WTC11 (cell line): ENCODE results near the gene ATP13A1.

Source experiments
- TF ChIP-seq, protein P1 (sequence below): sonication (generic); formaldehyde crosslinking; IDR thresholded peaks from 2 replicates; pipeline ENCODE4 v1.8.0; 2022; ENCODE audit warnings: mild to moderate bottlenecking, missing genetic modification reagents
- TF ChIP-seq, protein P2 (sequence below): fragments of 200-600 bp; IDR thresholded peaks from 2 replicates; pipeline ENCODE4 v1.8.0; 2022; ENCODE audit warnings: antibody characterized with exemption

DNA sequence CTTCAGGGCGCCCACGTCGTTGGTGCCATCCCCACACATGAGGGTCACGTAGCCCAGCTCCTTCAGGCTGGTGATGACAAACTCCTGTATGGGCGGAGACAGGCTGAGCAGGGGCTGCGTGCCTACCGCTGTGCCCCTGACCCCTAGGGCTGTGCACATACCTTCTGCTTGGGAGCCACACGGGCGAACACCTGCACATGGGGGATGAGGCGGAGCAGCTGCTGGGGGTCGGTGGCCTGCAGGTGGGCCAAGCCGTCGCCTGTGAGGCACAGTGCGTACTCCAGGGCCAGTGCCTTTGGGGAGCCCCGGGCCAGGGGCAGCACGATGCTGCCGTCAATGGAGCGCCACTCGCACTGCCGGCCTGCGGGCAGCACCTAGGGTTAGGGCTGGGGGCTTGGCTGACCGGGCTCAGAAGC lies 13.9 kb downstream of the ATP13A1 start:
- TF ChIP-seq, protein P1, sequence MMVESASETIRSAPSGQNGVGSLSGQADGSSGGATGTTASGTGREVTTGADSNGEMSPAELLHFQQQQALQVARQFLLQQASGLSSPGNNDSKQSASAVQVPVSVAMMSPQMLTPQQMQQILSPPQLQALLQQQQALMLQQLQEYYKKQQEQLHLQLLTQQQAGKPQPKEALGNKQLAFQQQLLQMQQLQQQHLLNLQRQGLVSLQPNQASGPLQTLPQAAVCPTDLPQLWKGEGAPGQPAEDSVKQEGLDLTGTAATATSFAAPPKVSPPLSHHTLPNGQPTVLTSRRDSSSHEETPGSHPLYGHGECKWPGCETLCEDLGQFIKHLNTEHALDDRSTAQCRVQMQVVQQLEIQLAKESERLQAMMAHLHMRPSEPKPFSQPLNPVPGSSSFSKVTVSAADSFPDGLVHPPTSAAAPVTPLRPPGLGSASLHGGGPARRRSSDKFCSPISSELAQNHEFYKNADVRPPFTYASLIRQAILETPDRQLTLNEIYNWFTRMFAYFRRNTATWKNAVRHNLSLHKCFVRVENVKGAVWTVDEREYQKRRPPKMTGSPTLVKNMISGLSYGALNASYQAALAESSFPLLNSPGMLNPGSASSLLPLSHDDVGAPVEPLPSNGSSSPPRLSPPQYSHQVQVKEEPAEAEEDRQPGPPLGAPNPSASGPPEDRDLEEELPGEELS (CRISPR knock-in tag), result no peak
- TF ChIP-seq, protein P2, sequence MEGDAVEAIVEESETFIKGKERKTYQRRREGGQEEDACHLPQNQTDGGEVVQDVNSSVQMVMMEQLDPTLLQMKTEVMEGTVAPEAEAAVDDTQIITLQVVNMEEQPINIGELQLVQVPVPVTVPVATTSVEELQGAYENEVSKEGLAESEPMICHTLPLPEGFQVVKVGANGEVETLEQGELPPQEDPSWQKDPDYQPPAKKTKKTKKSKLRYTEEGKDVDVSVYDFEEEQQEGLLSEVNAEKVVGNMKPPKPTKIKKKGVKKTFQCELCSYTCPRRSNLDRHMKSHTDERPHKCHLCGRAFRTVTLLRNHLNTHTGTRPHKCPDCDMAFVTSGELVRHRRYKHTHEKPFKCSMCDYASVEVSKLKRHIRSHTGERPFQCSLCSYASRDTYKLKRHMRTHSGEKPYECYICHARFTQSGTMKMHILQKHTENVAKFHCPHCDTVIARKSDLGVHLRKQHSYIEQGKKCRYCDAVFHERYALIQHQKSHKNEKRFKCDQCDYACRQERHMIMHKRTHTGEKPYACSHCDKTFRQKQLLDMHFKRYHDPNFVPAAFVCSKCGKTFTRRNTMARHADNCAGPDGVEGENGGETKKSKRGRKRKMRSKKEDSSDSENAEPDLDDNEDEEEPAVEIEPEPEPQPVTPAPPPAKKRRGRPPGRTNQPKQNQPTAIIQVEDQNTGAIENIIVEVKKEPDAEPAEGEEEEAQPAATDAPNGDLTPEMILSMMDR, result no peak
